Hepatocyte (in vitro differentiated cells): ENCODE results near the gene ARL15.

Source experiments
- EZH2 ChIP-seq: fragments of 200-600 bp; sonication (generic); IDR thresholded peaks from 2 replicates; pipeline ENCODE4 v1.6.1; 2016; ENCODE audit warnings: antibody characterized with exemption, mild to moderate bottlenecking, borderline replicate concordance
- EZH2phosphoT487 ChIP-seq: fragments of 200-600 bp; sonication (generic); IDR thresholded peaks from one replicate; pipeline ENCODE4 v1.6.1; 2018; ENCODE audit warnings: antibody characterized with exemption, mild to moderate bottlenecking, low read depth, moderate library complexity; ENCODE audit not compliant: unreplicated experiment, severe bottlenecking
- TF ChIP-seq, protein P1 (sequence below): fragments of 200-600 bp; sonication (generic); IDR thresholded peaks from 2 replicates; pipeline ENCODE4 v1.5.1; 2016; ENCODE audit warnings: antibody characterized with exemption, mild to moderate bottlenecking; ENCODE audit not compliant: poor library complexity

DNA sequence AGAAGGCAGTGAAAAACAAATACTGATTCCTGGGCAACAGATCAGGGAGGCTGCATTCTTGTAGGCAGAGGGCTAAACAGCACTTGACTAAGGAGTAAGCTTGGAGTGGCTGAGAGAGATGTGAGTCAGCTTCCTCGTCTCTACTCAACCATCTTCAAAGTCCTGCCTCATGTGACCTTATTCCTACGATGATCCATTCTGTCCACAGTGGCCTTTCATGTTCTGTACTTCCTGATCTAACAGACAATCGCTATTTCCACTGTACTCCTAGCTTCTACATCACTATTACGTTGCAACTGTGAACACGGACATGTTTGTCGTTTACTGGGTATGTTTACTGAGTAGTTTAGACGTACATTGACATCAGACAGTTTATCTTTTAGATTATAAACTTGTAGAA is 365.4 kb downstream of the ARL15 start:
- TF ChIP-seq, protein P1, sequence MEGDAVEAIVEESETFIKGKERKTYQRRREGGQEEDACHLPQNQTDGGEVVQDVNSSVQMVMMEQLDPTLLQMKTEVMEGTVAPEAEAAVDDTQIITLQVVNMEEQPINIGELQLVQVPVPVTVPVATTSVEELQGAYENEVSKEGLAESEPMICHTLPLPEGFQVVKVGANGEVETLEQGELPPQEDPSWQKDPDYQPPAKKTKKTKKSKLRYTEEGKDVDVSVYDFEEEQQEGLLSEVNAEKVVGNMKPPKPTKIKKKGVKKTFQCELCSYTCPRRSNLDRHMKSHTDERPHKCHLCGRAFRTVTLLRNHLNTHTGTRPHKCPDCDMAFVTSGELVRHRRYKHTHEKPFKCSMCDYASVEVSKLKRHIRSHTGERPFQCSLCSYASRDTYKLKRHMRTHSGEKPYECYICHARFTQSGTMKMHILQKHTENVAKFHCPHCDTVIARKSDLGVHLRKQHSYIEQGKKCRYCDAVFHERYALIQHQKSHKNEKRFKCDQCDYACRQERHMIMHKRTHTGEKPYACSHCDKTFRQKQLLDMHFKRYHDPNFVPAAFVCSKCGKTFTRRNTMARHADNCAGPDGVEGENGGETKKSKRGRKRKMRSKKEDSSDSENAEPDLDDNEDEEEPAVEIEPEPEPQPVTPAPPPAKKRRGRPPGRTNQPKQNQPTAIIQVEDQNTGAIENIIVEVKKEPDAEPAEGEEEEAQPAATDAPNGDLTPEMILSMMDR: no peak
- no peak for TF ChIP-seq EZH2phosphoT487
- no peak for TF ChIP-seq EZH2
